ENCODE measurements around the gene SELENOM.

DNA sequence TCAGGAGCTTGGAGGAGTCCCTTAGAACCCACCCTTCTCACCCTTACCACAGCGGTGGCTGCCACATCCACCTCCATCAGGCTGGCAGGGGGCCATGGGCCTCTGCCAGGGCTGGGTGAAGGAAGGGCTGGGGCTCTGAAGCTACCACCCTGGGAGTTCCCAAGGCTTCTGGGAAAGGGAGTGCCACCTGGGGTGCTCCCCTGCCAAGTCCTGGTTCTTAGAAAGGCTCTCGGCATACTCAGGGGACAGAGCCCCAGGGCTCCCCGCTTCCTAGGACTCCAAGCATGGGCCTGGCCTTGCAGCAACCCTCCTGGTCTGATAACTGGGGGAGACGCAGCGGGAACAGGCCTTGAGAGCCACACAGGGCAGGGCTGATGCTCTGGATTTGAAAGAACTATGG lies 33.4 kb upstream of the SELENOM start:
- TF ChIP-seq, protein P1, sequence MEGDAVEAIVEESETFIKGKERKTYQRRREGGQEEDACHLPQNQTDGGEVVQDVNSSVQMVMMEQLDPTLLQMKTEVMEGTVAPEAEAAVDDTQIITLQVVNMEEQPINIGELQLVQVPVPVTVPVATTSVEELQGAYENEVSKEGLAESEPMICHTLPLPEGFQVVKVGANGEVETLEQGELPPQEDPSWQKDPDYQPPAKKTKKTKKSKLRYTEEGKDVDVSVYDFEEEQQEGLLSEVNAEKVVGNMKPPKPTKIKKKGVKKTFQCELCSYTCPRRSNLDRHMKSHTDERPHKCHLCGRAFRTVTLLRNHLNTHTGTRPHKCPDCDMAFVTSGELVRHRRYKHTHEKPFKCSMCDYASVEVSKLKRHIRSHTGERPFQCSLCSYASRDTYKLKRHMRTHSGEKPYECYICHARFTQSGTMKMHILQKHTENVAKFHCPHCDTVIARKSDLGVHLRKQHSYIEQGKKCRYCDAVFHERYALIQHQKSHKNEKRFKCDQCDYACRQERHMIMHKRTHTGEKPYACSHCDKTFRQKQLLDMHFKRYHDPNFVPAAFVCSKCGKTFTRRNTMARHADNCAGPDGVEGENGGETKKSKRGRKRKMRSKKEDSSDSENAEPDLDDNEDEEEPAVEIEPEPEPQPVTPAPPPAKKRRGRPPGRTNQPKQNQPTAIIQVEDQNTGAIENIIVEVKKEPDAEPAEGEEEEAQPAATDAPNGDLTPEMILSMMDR (IDR thresholded peaks at IDR 0.05; ENCODE audit: insufficient read depth, low read length, poor library complexity, severe bottlenecking), result no peak
- TF ChIP-seq EZH2phosphoT487 (conservative IDR thresholded peaks at IDR 0.05; ENCODE audit: low read length), result no peak
